Measurements from ENCODE around the gene DPF3.

Gene DPF3

DNA sequence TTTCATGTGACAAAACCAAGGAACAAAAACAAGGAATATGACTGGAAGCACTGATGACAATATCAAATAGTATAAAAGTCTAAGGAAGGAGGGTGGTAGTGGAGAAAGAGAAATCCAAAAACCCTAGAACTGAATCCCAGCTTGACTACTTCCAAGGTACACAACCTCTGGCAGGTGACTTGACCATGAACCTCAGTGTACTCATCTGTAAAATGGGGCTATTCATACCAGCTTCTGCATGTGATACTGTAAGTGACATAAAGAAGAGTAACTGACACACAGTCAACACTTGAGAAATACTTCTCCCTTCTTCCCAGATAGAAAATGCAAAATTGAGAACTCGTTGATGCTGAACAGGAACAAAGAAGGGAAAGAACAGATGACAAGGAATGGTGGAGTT, 10.3 kb upstream of the DPF3 start:
- DNase-seq = no peak

GRCh38 chr14:72903716-72904115, 9.8 kb upstream of the DPF3 start:
- no peak for DNase-seq

- no peak for DNase-seq
These were observed 9.1 kb upstream of the DPF3 start for GRCh38 chr14:72902801-72903530.

DNA sequence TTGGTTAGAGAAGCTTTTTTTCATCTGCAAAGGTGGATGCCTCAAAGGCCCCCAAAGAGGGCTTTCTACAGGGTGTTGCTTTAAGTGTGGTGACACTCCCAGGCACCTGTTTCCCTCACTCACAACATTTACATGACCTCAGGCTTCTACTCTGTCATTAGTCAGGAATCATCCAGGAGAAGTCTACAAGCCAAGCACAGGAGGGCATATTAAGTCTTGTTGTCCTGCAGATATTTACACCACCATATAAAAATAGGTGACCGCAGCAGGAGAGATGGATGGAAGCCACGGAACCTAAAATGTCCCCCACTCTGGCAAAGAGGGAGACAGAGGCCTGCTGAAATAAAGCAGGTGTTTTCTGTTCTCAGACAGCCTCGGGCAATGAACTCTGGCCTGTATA, 7.5 kb upstream of the DPF3 start:
- no peak for DNase-seq

GRCh38 chr14:72898448-72898847, 4.5 kb upstream of the DPF3 start:
- DNase-seq = no peak

- DNase-seq = no peak
These were observed 900 bp upstream of the DPF3 start for GRCh38 chr14:72894623-72895378.

- no peak for DNase-seq
These were observed 372 bp upstream of the DPF3 start for GRCh38 chr14:72894323-72894622.

- no peak for DNase-seq
These were observed 844 bp downstream of the DPF3 start for GRCh38 chr14:72892879-72893635.

- no peak for DNase-seq
These were observed 1.6 kb downstream of the DPF3 start for GRCh38 chr14:72892103-72892878.

GRCh38 chr14:72891666-72892102, 2.2 kb downstream of the DPF3 start:
- DNase-seq = no peak

- DNase-seq = no peak
These were observed 4.5 kb downstream of the DPF3 start for GRCh38 chr14:72889366-72889765.

GRCh38 chr14:72888636-72889201, 5.2 kb downstream of the DPF3 start:
- DNase-seq = no peak

DNA sequence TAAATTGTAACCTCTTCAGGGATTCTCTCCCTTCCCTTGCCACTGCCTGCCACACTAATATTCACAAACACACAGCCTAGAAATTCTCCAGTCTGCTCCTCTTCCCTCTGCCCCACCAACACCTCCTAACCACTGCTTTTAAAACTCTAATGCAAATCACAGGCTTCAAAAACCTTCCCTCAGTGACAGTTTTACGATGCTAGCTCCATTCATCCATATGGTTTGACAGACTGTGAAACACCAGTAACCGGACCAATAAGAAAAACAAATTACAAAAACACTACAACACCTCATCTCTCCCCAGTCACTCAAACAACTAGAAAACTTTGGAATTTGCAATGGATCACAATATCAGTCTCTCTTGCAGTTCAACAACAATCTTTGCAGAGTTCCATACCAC, 5.7 kb downstream of the DPF3 start:
- DNase-seq = no peak

- DNase-seq = no peak
These were observed 6.4 kb downstream of the DPF3 start for GRCh38 chr14:72887514-72887913.

- no peak for DNase-seq
These were observed 9.5 kb downstream of the DPF3 start for GRCh38 chr14:72884386-72884785.

DNA sequence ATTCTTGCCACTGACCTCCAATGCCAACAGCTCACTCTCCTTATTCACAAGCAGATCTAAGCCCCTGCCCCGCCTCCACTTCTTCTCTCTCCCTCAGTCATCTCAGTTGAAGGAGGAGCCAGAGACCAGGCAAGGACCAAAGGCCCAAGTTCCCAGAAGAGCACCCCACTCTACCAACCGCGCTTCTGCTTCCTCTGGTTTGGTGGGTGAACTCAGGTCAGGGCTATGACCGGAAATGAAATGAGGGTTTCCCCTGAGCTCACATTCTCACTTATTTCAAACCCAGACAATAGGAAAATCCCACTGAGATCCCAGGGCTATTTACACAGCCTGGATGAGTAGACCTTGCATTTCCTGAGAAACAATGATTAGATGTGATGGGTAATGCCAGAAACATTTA, 9.9 kb downstream of the DPF3 start:
- no peak for DNase-seq

GRCh38 chr14:72883109-72883508, 10.8 kb downstream of the DPF3 start:
- DNase-seq = no peak

DNA sequence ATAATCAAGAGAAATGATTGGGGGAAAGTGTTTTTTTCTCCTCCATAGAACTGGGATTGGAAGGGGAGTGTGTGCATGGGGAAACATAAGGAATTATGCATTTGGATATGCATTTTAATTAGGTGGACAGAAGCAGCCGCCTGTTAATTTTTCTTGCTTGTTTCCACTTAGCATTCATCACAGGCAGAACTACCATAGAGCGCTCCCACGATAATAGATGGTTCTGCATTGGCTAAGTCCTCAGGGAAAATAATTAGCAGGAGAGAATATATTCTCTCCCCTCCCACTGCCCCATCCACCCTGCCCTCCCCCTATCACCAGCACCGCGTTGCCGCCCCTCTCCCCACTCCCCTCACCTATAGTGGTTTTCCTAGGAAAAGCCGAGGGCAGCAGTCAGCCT, 11.4 kb downstream of the DPF3 start:
- DNase-seq = no peak

- no peak for DNase-seq
These were observed 11.9 kb downstream of the DPF3 start for GRCh38 chr14:72882047-72882446.

DNA sequence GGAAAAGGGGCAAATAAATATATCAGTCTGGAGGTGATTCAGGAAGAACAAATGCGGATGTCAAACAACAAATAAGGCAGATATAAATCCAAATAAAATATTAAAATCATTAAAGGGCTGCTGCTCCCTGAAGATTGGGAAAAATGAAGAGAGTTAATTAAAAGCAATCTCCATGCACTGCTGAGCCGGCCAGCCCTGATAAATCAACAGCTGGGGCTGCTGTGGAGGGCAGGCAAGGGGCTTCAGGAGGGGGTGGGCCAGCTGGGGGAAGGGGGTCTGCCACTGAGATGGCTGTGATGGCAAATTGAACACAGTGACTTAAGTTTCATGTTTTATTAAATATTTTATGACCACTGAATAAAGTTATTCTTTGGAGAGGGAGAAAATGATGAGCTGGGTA, 12.4 kb downstream of the DPF3 start:
- no peak for DNase-seq

DNA sequence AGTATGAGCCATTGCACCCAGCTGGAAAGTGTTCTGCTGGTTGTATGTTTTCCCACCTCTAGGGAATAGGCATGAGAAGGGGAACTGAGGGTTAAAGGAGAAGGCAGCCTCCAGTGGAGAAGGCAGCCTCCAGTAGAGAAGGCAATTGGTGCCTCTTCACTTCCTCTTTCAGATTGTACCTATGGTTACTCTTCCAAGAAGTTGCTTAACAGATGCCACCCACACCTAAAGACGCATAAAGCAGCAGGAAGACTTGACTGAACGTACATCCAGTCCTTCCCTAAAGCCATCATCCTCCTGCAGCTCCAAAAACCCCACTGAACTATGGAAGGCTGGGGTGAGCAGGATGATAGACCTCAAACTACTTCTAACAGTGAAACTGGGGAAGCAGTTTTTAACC, 13.1 kb downstream of the DPF3 start:
- DNase-seq = no peak

GRCh38 chr14:72880164-72880563, 13.7 kb downstream of the DPF3 start:
- no peak for DNase-seq

DNA sequence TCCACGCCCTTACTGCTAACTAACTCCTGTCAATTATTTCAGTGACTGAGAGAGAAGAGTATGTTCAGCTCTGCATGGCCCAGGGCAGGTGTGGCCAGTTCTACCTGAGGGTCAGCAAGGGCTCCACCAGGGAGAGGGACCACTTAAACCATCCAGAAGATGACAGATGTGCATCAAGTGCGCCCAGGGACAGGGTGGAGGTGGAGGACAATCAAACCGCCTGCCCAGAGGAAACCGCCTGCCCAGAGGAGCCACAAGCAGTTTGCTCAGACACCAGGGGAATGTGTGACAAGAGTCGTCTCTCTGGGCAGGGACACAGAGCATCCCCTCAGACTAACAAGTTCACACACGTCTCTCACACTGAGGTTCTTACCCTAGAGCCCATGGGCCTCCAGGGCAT, 14.5 kb downstream of the DPF3 start:
- no peak for DNase-seq

Data from activated CD4-positive, CD25-positive, alpha-beta regulatory T cell (primary cell).